Trophoblast cell (in vitro differentiated cells and primary cell): ENCODE results near the gene TLX2.

Experiments used
- DNase-seq, 2 donors: peaks; one replicate each; pipeline ENCODE4 v3.0.0-alpha.2; 2016
- H2AFZ ChIP-seq: 2 replicates; pipeline ENCODE4 v1.6.1; 2013; ENCODE audit warnings: low read length, moderate library complexity, mild to moderate bottlenecking; ENCODE audit not compliant: insufficient read depth, poor library complexity
- H2AK5ac ChIP-seq: 2 replicates; pipeline ENCODE4 v1.6.1; 2013; ENCODE audit warnings: mild to moderate bottlenecking, low read length
- H2BK120ac ChIP-seq: 2 replicates; pipeline ENCODE4 v1.6.1; 2013; ENCODE audit warnings: low read length, mild to moderate bottlenecking, moderate library complexity; ENCODE audit not compliant: insufficient read depth, poor library complexity
- H2BK12ac ChIP-seq: 2 replicates; pipeline ENCODE4 v1.6.1; 2013; ENCODE audit warnings: mild to moderate bottlenecking, low read length, moderate library complexity
- H2BK5ac ChIP-seq: 2 replicates; pipeline ENCODE4 v1.6.1; 2013; ENCODE audit warnings: low read length, low read depth, moderate library complexity, mild to moderate bottlenecking; ENCODE audit not compliant: poor library complexity
- H3K14ac ChIP-seq: 2 replicates; pipeline ENCODE4 v1.6.1; 2013; ENCODE audit warnings: mild to moderate bottlenecking, low read length
- H3K18ac ChIP-seq: 2 replicates; pipeline ENCODE4 v1.6.1; 2013; ENCODE audit warnings: mild to moderate bottlenecking, low read length
- H3K23ac ChIP-seq: 2 replicates; pipeline ENCODE4 v1.6.1; 2013; ENCODE audit warnings: low read length
- H3K27ac ChIP-seq: 2 replicates; pipeline ENCODE4 v1.5.1; 2013; ENCODE audit warnings: low read depth, mild to moderate bottlenecking, inconsistent platforms, low read length, moderate library complexity
- H3K27me3 ChIP-seq: 2 replicates; pipeline ENCODE4 v1.6.1; 2013; ENCODE audit warnings: inconsistent platforms, mild to moderate bottlenecking, low read length, moderate library complexity; ENCODE audit not compliant: insufficient read depth
- H3K36me3 ChIP-seq, 2 experiments: 1 replicate in 1 of 2; 2 replicates in 1 of 2; pipeline ENCODE4 v1.6.1; 2013; ENCODE audit warnings: low read length in 2 of 2, mild to moderate bottlenecking in 2 of 2, moderate library complexity in 1 of 2; ENCODE audit not compliant: insufficient read depth in 2 of 2, control insufficient read depth in 1 of 2
- H3K4ac ChIP-seq: 2 replicates; pipeline ENCODE4 v1.6.1; 2013; ENCODE audit warnings: low read depth, mild to moderate bottlenecking, low read length, moderate library complexity
- H3K4me1 ChIP-seq, 2 experiments: 1 replicate in 1 of 2; 2 replicates in 1 of 2; pipeline ENCODE4 v1.6.1; 2013; ENCODE audit warnings: low read length in 2 of 2, mild to moderate bottlenecking in 2 of 2, moderate library complexity in 1 of 2; ENCODE audit not compliant: insufficient read depth in 2 of 2, control insufficient read depth in 1 of 2
- H3K4me2 ChIP-seq: 2 replicates; pipeline ENCODE4 v1.6.1; 2013; ENCODE audit warnings: inconsistent platforms, mild to moderate bottlenecking, low read length, moderate library complexity
- H3K4me3 ChIP-seq: 2 replicates; pipeline ENCODE4 v1.5.1; 2013; ENCODE audit warnings: mild to moderate bottlenecking, low read depth, low read length, inconsistent platforms
- H3K79me1 ChIP-seq: one replicate; pipeline ENCODE4 v1.6.1; 2013; ENCODE audit warnings: low read length
- H3K79me2 ChIP-seq: 2 replicates; pipeline ENCODE4 v1.6.1; 2013; ENCODE audit warnings: low read length, mild to moderate bottlenecking; ENCODE audit not compliant: control insufficient read depth, insufficient read depth, poor library complexity
- H3K9ac ChIP-seq: 2 replicates; pipeline ENCODE4 v1.6.1; 2013; ENCODE audit warnings: mild to moderate bottlenecking, low read length
- H3K9me3 ChIP-seq: 2 replicates; pipeline ENCODE4 v1.6.1; 2013; ENCODE audit warnings: low read depth, mild to moderate bottlenecking, control low read depth, inconsistent platforms, low read length; ENCODE audit not compliant: insufficient read depth
- H4K12ac ChIP-seq: 2 replicates; pipeline ENCODE4 v1.6.1; 2013; ENCODE audit warnings: low read depth, mild to moderate bottlenecking, low read length, moderate library complexity
- H4K8ac ChIP-seq: 2 replicates; pipeline ENCODE4 v1.6.1; 2013; ENCODE audit warnings: low read depth, mild to moderate bottlenecking, low read length, moderate library complexity
- H4K91ac ChIP-seq: one replicate; pipeline ENCODE4 v1.6.1; 2013; ENCODE audit warnings: low read depth, mild to moderate bottlenecking, low read length, moderate library complexity
- WGBS: extraction: QIAGEN DNeasy Blood & Tissue Kit; methylation state at CpG from one replicate; pipeline ENCODE4 v1.1.7; 2013; ENCODE audit warnings: missing lambda C conversion rate; ENCODE audit not compliant: insufficient read length, insufficient coverage; ENCODE audit errors: extremely low coverage; 5-methylcytosine and 5-hydroxymethylcytosine counted together

Gene TLX2

DNA sequence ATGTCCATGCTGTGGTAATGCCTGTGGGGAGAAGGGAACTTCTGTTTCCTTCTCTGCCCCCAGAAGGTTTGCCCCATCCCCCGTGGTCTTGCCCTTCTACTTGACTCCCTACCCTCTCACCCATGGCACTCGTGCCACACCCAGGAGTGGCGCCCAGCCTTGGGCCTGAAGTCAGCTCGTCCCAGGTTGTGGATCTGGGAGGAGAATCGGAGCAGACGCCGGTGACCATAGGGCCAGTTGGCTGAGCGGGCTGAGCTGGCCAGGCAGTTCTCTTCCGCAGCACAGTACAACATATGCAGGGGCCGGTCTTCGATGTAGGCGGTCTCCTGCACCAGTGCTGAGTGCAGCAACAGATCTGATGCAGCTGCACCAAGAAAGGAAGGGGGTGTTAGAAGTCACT lies 20.2 kb downstream of the TLX2 start:
- H3K4me2 ChIP-seq, result no peak overlapping the region
- no peaks in the 10 kb centered on the region for H3K9me3 ChIP-seq
- no peak overlapping the region for H2AFZ ChIP-seq
- H3K4me1 ChIP-seq, result peaks cover 6% of the 10 kb centered on the region in 2 experiments
- H3K9ac ChIP-seq, result no peak overlapping the region
- no peak overlapping the region for H3K4ac ChIP-seq
- H3K79me2 ChIP-seq, result peaks cover 5% of the 10 kb centered on the region
- no peak overlapping the region for H3K18ac ChIP-seq
- H3K14ac ChIP-seq, result no peak overlapping the region
- H3K4me3 ChIP-seq, result no peak overlapping the region
- WGBS, result no CpG with 5 or more reads among the region's 12 CpGs
- H4K8ac ChIP-seq, result no peak overlapping the region
- no peak overlapping the region for H3K23ac ChIP-seq
- peaks cover 7% of the 10 kb centered on the region for H3K79me1 ChIP-seq
- no peak overlapping the region for H2BK5ac ChIP-seq
- H3K27ac ChIP-seq, result no peak overlapping the region
- peaks cover 12 to 18% of the 10 kb centered on the region in 2 experiments for H3K36me3 ChIP-seq
- no peak overlapping the region for H2BK12ac ChIP-seq
- no peak overlapping the region for H2BK120ac ChIP-seq
- no peak overlapping the region for H4K12ac ChIP-seq
- H4K91ac ChIP-seq, result no peak overlapping the region
- H2AK5ac ChIP-seq, result no peak overlapping the region
- H3K27me3 ChIP-seq, result no peaks in the 10 kb centered on the region
- no peak for DNase-seq

DNA sequence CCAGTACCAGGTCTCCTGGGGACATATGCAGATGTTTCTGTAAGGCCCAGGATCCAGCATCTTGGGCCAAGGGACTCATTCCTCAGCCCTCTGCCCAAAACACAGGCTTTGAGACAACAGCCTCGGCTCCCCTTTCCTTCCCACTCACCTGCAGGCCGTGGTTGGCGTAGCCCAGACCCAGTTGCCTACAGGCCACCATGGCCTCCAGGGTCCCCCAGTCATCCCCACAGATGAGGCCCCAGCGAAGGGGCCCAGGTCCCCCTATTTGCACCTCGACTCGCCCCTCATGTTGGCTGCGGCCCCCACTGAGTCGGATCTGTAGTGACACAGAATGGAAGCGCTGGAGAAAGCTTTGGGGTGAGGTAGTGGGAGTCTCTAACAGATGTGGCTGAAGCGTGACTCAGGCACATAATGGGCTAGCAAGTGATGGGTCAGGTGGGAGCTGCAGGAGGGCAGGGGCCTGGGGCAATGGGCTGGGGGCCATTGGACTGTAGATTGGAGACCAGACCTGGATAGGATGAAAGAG lies 21.3 kb downstream of the TLX2 start:
- Histone ChIP-seq H4K12ac (no peak overlapping the region), H3K23ac (no peak overlapping the region), H3K36me3 (peaks cover 12 to 18% of the 10 kb centered on the region in 2 experiments), H2BK120ac (no peak overlapping the region), H2BK12ac (no peak overlapping the region), H3K79me2 (no peaks in the 10 kb centered on the region), H3K18ac (no peak overlapping the region), H2AK5ac (no peak overlapping the region), H4K8ac (no peak overlapping the region), H3K4ac (no peak overlapping the region), H3K14ac (no peak overlapping the region), H2BK5ac (no peak overlapping the region), H3K79me1 (no peaks in the 10 kb centered on the region), H3K27ac (no peak overlapping the region), H3K9me3 (no peaks in the 10 kb centered on the region), H2AFZ (no peak overlapping the region), H3K4me2 (no peak overlapping the region), H3K9ac (no peak overlapping the region), H3K4me1 (peaks cover 5% of the 10 kb centered on the region in 2 experiments), H3K27me3 (no peaks in the 10 kb centered on the region), H3K4me3 (no peak overlapping the region), H4K91ac (no peak overlapping the region)
- WGBS, result no CpG with 5 or more reads among the region's 10 CpGs
- DNase-seq, result no peak

DNA sequence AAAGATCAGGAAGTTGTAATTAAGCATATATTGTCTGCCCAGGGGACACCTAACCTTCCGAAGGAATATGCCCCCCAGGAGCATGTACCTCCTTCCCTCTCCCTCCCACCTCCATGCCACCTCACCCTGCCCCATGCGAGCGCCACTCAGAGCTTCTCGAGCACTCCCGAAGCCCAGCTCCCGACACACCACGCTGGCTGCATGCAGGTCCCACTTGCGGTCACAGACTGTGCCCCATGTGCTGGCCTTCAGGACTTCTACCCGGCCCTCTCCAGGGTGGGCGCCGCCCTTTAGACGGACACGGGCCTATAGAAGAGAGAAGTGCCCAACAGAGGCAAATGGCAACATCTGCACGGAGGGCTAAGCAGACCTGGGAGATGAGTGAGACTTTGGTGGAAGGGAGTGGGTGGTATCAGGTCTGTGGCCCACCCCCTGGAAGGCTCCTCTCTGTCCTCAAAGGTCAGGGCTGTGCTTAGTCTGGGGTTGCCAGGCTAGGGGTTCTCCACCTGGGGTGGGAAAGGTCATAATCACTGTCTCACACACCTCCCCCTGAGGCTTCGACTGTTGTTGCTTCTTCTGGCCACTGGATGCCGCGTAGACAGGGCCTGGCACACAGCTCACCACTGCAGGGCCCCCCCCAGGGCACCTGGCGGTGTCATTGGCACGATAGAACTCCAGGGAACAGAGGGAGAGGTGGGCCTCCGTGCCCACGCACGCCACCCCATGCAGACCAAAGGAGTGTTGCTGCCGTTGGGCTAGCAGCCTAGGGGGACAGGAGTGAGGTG lies 22.1 kb downstream of the TLX2 start:
- no peak overlapping the region for H3K4me2 ChIP-seq
- H4K91ac ChIP-seq, result no peak overlapping the region
- H3K4me1 ChIP-seq, result no peaks in the 10 kb centered on the region
- H2AFZ ChIP-seq, result no peak overlapping the region
- no peak for DNase-seq
- no peak overlapping the region for H2BK120ac ChIP-seq
- H3K9ac ChIP-seq, result no peak overlapping the region
- H4K8ac ChIP-seq, result no peak overlapping the region
- H3K23ac ChIP-seq, result no peak overlapping the region
- H3K4me3 ChIP-seq, result no peak overlapping the region
- H3K27me3 ChIP-seq, result no peaks in the 10 kb centered on the region
- no peak overlapping the region for H3K14ac ChIP-seq
- no CpG with 5 or more reads among the region's 23 CpGs for WGBS
- H3K18ac ChIP-seq, result no peak overlapping the region
- no peak overlapping the region for H2AK5ac ChIP-seq
- H3K79me1 ChIP-seq, result no peaks in the 10 kb centered on the region
- H3K27ac ChIP-seq, result no peak overlapping the region
- no peaks in the 10 kb centered on the region for H3K9me3 ChIP-seq
- H3K4ac ChIP-seq, result no peak overlapping the region
- peaks cover 12 to 17% of the 10 kb centered on the region in 2 experiments for H3K36me3 ChIP-seq
- no peak overlapping the region for H2BK5ac ChIP-seq
- no peak overlapping the region for H4K12ac ChIP-seq
- H2BK12ac ChIP-seq, result no peak overlapping the region
- H3K79me2 ChIP-seq, result no peaks in the 10 kb centered on the region

DNA sequence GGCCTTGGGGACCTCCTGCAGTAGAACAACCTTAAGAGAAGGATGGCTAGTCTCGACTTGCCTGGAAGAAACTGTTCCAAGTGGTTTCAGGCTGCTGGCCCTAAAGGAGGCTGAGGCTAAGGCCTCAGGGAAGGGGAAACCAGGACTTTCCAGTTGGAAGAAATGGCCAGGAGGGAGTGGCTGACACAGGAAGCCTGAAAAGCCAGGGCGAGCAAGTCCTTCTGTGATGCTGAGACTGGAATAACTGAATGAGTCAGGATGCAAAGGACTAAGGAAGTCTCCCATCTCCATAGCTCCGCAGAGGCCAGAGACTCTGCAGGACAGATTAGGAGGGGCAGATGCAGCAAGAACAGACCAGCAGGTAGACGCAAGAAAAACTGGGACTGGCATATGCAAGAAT lies 22.9 kb downstream of the TLX2 start:
- Histone ChIP-seq H3K9ac (no peak overlapping the region), H3K36me3 (peaks cover 8 to 13% of the 10 kb centered on the region in 2 experiments), H3K14ac (no peak overlapping the region), H3K79me2 (no peaks in the 10 kb centered on the region), H3K4me3 (no peak overlapping the region), H3K23ac (no peak overlapping the region), H2AFZ (no peak overlapping the region), H2AK5ac (no peak overlapping the region), H3K4ac (no peak overlapping the region), H3K27me3 (no peaks in the 10 kb centered on the region), H3K79me1 (no peaks in the 10 kb centered on the region), H3K18ac (no peak overlapping the region), H2BK120ac (no peak overlapping the region), H4K12ac (no peak overlapping the region), H3K9me3 (no peaks in the 10 kb centered on the region), H3K27ac (no peak overlapping the region), H4K8ac (no peak overlapping the region), H2BK12ac (no peak overlapping the region), H2BK5ac (no peak overlapping the region), H3K4me1 (no peaks in the 10 kb centered on the region), H4K91ac (no peak overlapping the region), H3K4me2 (no peak overlapping the region)
- no CpG with 5 or more reads among the region's 4 CpGs for WGBS
- DNase-seq, result no peak
